PC-9 (cell line): ENCODE results near the gene OR4F6.

Source experiments
- CTCF ChIP-seq: fragments of 200-600 bp; sonication (generic); conservative IDR thresholded peaks from 2 replicates; pipeline ENCODE4 v1.6.1; 2017; ENCODE audit warnings: mixed run types, antibody characterized with exemption, mild to moderate bottlenecking, moderate library complexity
- EZH2 ChIP-seq: fragments of 200-600 bp; sonication (generic); IDR thresholded peaks from 2 replicates; pipeline ENCODE4 v1.8.0; 2017; ENCODE audit warnings: antibody characterized with exemption, low read depth

GRCh38 chr15:101772921-101773320 is 30.4 kb upstream of the OR4F6 start:
- no peak for TF ChIP-seq CTCF
- no peak for TF ChIP-seq EZH2
